ENCODE data around the gene FES. TPM values are rescaled to one million over a fixed set of nuclear protein-coding genes. Genes with fewer than 3 reads are reported as not detected.
"Not testable (repeated sequence)": the region's sequence is repeated elsewhere in the genome, so short reads cannot be mapped to it uniquely, and the experiment has no call there.

The FES gene
- polyA plus RNA-seq, 1 donor from 2014 or later, result not detected

DNA sequence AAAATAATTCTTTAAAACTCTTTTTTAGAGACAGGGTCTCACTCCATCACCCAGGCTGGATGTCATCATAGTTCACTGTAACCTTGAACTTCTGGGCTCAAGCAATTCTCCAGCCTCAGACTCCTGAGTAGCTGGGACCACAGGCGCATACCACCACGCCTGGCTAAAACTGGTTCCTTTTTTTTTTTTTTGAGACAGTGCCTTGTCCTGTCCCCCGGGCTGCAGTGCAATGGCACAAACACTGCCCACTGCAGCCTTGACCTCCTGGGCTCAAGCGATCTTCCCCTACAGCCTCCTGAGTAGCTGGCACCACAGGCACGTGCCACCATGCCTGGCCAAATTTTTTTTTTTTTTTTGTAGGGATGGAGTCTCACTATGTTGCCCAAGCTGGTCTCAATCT lies 39.6 kb upstream of the FES start:
- Histone ChIP-seq H3K4me3 (ENCODE audit: low read length) (no peak overlapping the region), H3F3A (ENCODE audit: insufficient read depth, low read length, poor library complexity, severe bottlenecking) (no peaks in the 10 kb centered on the region), H3K79me2 (replicated peaks; ENCODE audit: insufficient read depth, low read length) (no peaks in the 10 kb centered on the region), H3K27ac (ENCODE audit: low read length) (no peak overlapping the region), H3K4me2 (ENCODE audit: low read length) (no peak overlapping the region), H3K27me3 (ENCODE audit: insufficient read depth, low read depth, low read length) (no peaks in the 10 kb centered on the region), H4K20me1 (ENCODE audit: insufficient read depth) (no peaks in the 10 kb centered on the region), H3K9ac (ENCODE audit: low read length) (no peak overlapping the region), H3K9me2 (ENCODE audit: insufficient read depth, low read length) (no peaks in the 10 kb centered on the region), H3K36me3 (ENCODE audit: insufficient read depth, low read length) (no peaks in the 10 kb centered on the region), H3K9me3 (ENCODE audit: low read length) (no peaks in the 10 kb centered on the region), H2AFZ (ENCODE audit: low read depth, low read length) (no peak overlapping the region)
- TF ChIP-seq SMC3 (conservative IDR thresholded peaks at IDR 0.05; ENCODE audit: poor library complexity) (no peak), RAD21 (conservative IDR thresholded peaks at IDR 0.05) (no peak), EP300 (conservative IDR thresholded peaks at IDR 0.05; ENCODE audit: poor library complexity, severe bottlenecking) (no peak), TAF1 (IDR thresholded peaks at IDR 0.05; ENCODE audit: low read depth) (no peak)

DNA sequence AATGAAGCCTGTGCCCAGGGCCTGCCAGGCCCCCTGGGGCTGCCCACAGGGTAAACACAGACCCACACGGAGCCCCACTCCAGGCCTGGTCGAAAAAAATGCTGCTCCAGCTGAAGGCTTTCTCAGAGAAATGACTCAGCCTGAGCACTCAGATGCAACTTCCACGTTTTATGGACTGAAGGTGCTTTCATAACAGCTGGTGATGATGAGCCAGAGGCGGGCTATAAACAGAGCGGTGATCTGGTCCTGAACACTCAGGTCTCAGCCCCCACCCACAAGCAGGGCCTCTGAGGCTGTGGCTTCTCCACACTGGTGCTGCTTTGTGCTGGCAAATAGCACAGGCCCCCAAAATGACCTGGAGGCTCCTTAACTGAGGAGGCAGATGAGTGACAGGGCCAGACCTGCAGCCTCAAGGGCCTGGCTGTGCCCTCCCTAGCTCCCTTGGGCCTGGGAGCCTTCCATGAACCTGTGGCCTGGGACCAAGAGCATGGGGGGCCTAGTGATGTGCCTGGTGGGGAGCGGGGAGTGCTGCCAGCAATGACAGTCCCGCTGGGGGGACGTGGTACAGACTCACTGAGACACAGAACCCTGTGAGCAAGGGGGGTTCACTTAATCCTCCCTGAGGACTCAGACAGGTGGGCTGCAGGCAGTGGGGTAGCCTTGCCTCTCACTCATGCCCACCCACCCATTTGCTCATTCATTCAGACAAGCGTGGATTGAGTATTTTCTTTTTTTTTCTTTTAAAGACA lies 38.9 kb upstream of the FES start:
- TF ChIP-seq, protein P1, sequence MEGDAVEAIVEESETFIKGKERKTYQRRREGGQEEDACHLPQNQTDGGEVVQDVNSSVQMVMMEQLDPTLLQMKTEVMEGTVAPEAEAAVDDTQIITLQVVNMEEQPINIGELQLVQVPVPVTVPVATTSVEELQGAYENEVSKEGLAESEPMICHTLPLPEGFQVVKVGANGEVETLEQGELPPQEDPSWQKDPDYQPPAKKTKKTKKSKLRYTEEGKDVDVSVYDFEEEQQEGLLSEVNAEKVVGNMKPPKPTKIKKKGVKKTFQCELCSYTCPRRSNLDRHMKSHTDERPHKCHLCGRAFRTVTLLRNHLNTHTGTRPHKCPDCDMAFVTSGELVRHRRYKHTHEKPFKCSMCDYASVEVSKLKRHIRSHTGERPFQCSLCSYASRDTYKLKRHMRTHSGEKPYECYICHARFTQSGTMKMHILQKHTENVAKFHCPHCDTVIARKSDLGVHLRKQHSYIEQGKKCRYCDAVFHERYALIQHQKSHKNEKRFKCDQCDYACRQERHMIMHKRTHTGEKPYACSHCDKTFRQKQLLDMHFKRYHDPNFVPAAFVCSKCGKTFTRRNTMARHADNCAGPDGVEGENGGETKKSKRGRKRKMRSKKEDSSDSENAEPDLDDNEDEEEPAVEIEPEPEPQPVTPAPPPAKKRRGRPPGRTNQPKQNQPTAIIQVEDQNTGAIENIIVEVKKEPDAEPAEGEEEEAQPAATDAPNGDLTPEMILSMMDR (IDR thresholded peaks at IDR 0.05; ENCODE audit: poor library complexity, severe bottlenecking), result no peak
- TF ChIP-seq REST (IDR thresholded peaks at IDR 0.05; ENCODE audit: borderline replicate concordance), result no peak
- TF ChIP-seq EZH2 (IDR thresholded peaks at IDR 0.05; ENCODE audit: borderline replicate concordance, insufficient read depth, low read length, poor library complexity, severe bottlenecking), result no peak
- no peak for TF ChIP-seq TAF1 (IDR thresholded peaks at IDR 0.05; ENCODE audit: low read depth)
- no peak for TF ChIP-seq SMC3 (conservative IDR thresholded peaks at IDR 0.05; ENCODE audit: poor library complexity)
- no peak for TF ChIP-seq POLR2AphosphoS5 (IDR thresholded peaks at IDR 0.05)
- TF ChIP-seq MXI1 (conservative IDR thresholded peaks at IDR 0.05; ENCODE audit: poor library complexity, severe bottlenecking), result no peak
- no peak for TF ChIP-seq RAD21 (conservative IDR thresholded peaks at IDR 0.05)
- TF ChIP-seq EP300 (conservative IDR thresholded peaks at IDR 0.05; ENCODE audit: poor library complexity, severe bottlenecking), result no peak
- H3K9me2 ChIP-seq (ENCODE audit: insufficient read depth, low read length), result no peaks in the 10 kb centered on the region
- H3F3A ChIP-seq (ENCODE audit: insufficient read depth, low read length, poor library complexity, severe bottlenecking), result no peaks in the 10 kb centered on the region
- H2AFZ ChIP-seq (ENCODE audit: low read depth, low read length), result no peak overlapping the region
- H3K27ac ChIP-seq (ENCODE audit: low read length), result no peak overlapping the region
- no peaks in the 10 kb centered on the region for H3K79me2 ChIP-seq (replicated peaks; ENCODE audit: insufficient read depth, low read length)
- no peak overlapping the region for H3K4me3 ChIP-seq (ENCODE audit: low read length)
- no peak overlapping the region for H3K9ac ChIP-seq (ENCODE audit: low read length)
- no peaks in the 10 kb centered on the region for H3K27me3 ChIP-seq (ENCODE audit: insufficient read depth, low read depth, low read length)
- H4K20me1 ChIP-seq (ENCODE audit: insufficient read depth), result no peaks in the 10 kb centered on the region
- H3K36me3 ChIP-seq (ENCODE audit: insufficient read depth, low read length), result no peaks in the 10 kb centered on the region
- H3K4me2 ChIP-seq (ENCODE audit: low read length), result no peak overlapping the region
- H3K9me3 ChIP-seq (ENCODE audit: low read length), result no peaks in the 10 kb centered on the region

GRCh38 chr15:90849424-90849823 lies 34.9 kb upstream of the FES start:
- not testable (repeated sequence) for H4K20me1 ChIP-seq (ENCODE audit: insufficient read depth); H3F3A ChIP-seq (ENCODE audit: insufficient read depth, low read length, poor library complexity, severe bottlenecking); H3K4me3 ChIP-seq (ENCODE audit: low read length); H3K4me2 ChIP-seq (ENCODE audit: low read length); H3K36me3 ChIP-seq (ENCODE audit: insufficient read depth, low read length); H3K9ac ChIP-seq (ENCODE audit: low read length); H3K27ac ChIP-seq (ENCODE audit: low read length); H3K9me3 ChIP-seq (ENCODE audit: low read length); H3K27me3 ChIP-seq (ENCODE audit: insufficient read depth, low read depth, low read length); H3K79me2 ChIP-seq (replicated peaks; ENCODE audit: insufficient read depth, low read length); H2AFZ ChIP-seq (ENCODE audit: low read depth, low read length); H3K9me2 ChIP-seq (ENCODE audit: insufficient read depth, low read length)
